Right lung (tissue), 5 donors: Measurements from ENCODE around the gene OR5K2. TPM values are rescaled to one million over a fixed set of nuclear protein-coding genes. Genes with fewer than 3 reads are reported as not detected.

Source experiments
- polyA plus RNA-seq, 5 donors: library from polyadenylated mRNA; unstranded; fragments of 120-200 nt; gene quantifications; one replicate each; pipeline versions ENCODE4 v1.2.1 to v1.2.3, GENCODE V29; 2013; ENCODE audit warnings: inconsistent platforms in 1 of 5, low replicate concordance in 1 of 5; ENCODE audit not compliant: insufficient read length in 5 of 5, insufficient read depth in 1 of 5

Gene OR5K2
- polyA plus RNA-seq, 5 donors: 0.18 to 1.0 (median 0.68) TPM; not detected in 1

Other genes with a start within 250 kb of the OR5K2 start
- gene OR5H6, start 233.4 kb upstream of the OR5K2 start, polyA plus RNA-seq: not detected
- gene OR5H2, start 215.2 kb upstream of the OR5K2 start, polyA plus RNA-seq: not detected
- gene OR5K4, start 143.8 kb upstream of the OR5K2 start, polyA plus RNA-seq: not detected
- not detected for gene OR5K3, start 107.0 kb upstream of the OR5K2 start, polyA plus RNA-seq
- not detected for gene OR5K1, start 34.5 kb upstream of the OR5K2 start, polyA plus RNA-seq
- 100 to 1,000 TPM; 110 to 191 (median 146) TPM for gene CLDND1, start 25.2 kb downstream of the OR5K2 start, polyA plus RNA-seq
- gene GPR15, start 34.3 kb downstream of the OR5K2 start, polyA plus RNA-seq: not detected
- 10 to 100 TPM; 26.1 to 32.6 (median 30.1) TPM for gene CPOX, start 95.9 kb downstream of the OR5K2 start, polyA plus RNA-seq